ENCODE results near the gene FAM98B. TPM values are rescaled to one million over a fixed set of nuclear protein-coding genes. Genes with fewer than 3 reads are reported as not detected.

The FAM98B gene
- total RNA-seq, 1 donor from 2014 or later = 9.0 TPM

GRCh38 chr15:38504680-38505467, 50.9 kb downstream of the FAM98B start:
- no peak for DNase-seq (ENCODE audit: extremely low read depth, low read depth, low spot score)

DNA sequence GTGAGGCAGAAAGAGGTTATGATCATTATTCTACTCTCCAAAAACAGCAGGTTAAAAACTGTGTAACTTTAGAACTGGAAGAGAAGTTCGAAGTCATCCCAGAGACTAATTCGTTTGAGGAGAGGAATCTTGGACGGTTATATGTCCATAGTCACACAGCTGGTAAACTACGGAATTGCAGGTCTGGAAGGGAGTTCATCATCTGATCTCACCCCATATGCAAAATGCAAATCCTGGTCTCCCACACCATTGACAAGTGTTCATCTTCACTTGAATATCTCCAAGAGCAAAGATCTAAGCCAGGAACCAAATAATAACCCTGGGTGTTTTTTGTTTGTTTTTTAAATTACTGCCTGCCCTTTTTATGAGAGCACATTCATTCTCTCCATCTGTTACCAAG, 53.1 kb downstream of the FAM98B start:
- no peak for DNase-seq (ENCODE audit: extremely low read depth, low read depth, low spot score)

- DNase-seq (ENCODE audit: extremely low read depth, low read depth, low spot score) = no peak
Measured at GRCh38 chr15:38507570-38507969, 53.6 kb downstream of the FAM98B start.

GRCh38 chr15:38508647-38509046, 54.7 kb downstream of the FAM98B start:
- no peak for DNase-seq (ENCODE audit: extremely low read depth, low read depth, low spot score)

DNA sequence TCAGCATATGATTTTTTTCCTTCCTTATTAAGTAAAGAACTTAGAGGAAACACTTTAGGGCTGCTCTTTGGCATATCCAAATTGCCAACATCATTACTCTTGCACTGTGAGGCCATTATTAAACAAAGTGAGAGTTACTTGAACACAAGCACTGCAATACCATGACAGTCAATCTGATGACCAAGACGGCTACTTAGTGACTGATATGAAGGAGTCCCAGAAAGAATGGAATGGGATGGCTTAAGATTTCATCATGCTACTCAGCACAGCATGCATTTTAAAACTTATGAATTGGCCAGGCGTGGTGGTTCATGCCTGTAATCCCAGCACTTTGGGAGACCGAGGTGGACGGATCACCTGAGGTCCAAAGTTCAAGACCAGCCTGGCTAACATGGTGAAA, 55.2 kb downstream of the FAM98B start:
- no peak for DNase-seq (ENCODE audit: extremely low read depth, low read depth, low spot score)

DNA sequence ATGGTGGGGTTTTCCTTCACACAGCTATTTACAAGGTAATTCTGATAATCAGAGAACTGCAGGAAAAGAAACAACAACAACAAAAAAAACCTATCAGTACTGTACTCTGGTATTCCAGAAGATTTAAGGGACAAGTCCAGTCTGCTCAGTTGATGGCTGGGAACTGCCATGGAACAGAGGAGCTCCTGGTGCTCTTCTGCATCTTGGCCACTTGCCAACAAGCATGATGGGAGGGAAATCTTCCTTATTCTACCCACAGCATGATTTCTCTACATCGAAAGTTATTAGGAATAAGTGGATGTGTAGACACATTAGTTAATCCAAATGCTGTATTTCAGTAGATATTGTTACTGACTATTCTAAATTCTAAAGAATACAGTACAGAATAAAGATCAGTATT, 59.0 kb downstream of the FAM98B start:
- no peak for DNase-seq (ENCODE audit: extremely low read depth, low read depth, low spot score)

DNA sequence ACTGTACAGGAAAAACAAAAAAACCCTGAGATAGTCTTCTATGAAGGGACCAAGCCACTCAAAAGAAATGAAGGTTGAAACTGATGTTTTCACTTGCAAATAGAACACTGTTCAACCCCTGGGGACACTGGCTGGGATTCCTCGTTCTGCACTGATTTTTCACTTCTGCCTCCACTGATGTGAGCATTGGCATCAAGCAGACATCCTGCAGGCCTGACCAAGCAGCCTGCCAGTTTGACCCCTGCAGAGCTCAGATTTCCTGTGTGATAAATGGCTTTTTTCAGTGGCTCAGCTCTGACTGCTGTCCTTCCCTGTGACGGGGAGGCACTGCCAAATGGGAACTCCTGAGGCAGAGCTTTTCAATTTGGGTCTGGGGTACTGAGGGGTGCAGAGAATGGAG, 60.7 kb downstream of the FAM98B start:
- DNase-seq (ENCODE audit: extremely low read depth, low read depth, low spot score) = no peak

- DNase-seq (ENCODE audit: extremely low read depth, low read depth, low spot score) = no peak
Measured at GRCh38 chr15:38516626-38517025, 62.7 kb downstream of the FAM98B start.

DNA sequence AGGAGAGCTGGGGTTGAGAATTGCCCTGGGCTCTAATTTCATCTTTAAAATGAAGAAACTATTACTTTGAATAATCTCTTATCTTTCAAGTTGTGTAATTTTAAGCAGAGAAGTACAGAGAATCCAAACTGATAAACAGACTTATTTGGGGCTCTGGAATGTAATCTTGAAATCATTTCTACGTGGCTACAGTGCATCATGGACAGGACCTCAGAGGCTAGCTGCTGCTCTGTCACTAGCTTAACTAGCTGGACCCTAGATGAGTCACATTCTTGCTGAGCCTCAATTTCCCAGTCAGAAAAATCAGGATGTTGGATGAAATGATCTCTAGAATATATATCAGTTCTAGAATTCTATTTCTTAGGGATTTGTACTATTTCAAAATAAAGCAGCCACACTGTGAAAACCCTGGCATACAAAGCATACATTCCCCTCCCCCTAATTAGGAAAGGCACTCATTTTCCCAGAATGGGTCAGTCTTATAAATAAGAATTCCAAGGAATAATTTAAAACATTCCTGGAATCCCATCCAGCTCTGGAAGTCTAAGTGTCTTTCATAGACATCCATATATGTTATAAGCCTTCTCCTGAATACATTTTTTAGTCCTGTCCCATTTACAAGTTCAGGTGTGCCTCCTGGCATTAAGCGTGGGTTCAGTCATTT, 63.5 kb downstream of the FAM98B start:
- DNase-seq (ENCODE audit: extremely low read depth, low read depth, low spot score) = no peak

DNA sequence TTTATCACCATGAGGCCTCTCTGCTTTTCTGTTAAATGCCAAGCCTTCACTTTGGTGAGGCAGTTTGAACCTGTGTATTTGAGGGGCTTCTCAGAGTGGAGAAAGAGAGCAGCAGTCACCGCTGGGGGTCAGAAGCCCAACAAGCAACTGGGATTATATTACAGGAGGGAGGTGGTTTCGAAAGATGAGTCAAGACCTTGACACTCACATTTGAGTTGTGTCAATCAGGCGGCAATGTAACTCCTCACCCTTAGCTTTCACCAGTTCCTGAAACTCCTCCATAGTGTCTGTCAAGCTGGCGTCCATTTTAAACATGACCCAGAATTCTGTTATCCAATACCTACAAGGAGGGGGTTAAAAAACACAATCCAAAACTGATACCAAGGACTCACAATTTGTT, 64.2 kb downstream of the FAM98B start:
- no peak for DNase-seq (ENCODE audit: extremely low read depth, low read depth, low spot score)

- no peak for DNase-seq (ENCODE audit: extremely low read depth, low read depth, low spot score)
Measured at GRCh38 chr15:38520035-38520434, 66.1 kb downstream of the FAM98B start.

GRCh38 chr15:38521316-38521715, 67.4 kb downstream of the FAM98B start:
- DNase-seq (ENCODE audit: extremely low read depth, low read depth, low spot score) = no peak

DNA sequence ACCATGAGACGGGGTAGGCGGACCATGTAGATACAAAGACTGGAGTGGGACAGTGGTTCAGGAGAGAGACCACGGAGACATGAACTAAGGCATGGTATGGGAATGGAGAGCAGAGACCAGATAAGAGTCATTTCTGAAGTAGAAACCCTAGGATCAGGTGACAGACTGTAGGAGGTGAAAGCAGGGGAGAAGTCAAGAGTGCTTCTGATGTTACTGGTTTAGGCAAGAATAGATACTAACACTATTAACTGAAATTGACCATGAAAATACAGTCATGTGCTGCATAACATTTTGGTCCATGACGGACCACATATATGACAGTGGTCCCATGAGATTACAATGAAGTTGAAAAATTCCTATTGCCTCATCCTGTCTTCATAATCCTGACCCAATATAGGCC, 69.0 kb downstream of the FAM98B start:
- no peak for DNase-seq (ENCODE audit: extremely low read depth, low read depth, low spot score)

DNA sequence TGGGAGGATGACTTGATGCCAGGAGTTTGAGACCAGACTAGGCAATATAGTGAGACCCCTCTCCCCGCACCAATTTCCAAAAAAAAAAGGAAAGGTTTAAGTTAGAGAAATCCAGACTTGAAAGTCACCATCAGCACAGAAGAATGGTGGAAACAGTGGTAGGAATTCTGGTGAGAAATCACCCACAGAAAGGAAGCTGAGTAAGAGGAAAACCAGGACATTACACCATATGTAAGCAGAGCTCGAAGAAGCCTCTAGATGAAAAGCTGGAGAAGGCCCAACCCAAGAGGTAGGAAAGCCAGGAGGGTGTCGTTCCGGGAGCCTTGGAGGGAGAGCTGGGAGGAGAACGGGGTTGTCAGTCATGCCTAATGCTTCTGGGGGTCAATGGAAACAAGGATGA, 70.2 kb downstream of the FAM98B start:
- no peak for DNase-seq (ENCODE audit: extremely low read depth, low read depth, low spot score)

GRCh38 chr15:38525489-38525888, 71.6 kb downstream of the FAM98B start:
- DNase-seq (ENCODE audit: extremely low read depth, low read depth, low spot score) = no peak

DNA sequence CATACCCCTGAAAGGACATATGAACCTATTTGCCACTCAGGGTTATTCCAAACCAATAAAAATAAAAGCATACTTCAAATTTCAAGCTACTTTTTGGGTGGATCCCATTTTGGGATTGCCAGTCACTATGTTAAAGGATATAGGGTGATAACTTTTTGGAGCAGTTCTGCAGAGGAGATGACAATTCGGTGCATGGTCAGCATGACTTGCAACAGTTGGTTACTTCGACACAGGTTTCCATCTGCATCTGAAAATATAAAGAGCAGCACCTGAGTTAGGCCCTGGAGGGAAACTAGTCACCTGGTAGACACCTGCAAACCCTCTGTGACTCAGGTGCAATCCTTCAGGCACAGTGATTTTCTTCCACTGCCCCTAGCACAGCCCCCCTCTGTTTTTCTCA, 72.2 kb downstream of the FAM98B start:
- DNase-seq (ENCODE audit: extremely low read depth, low read depth, low spot score) = no peak

- DNase-seq (ENCODE audit: extremely low read depth, low read depth, low spot score) = no peak
Measured at GRCh38 chr15:38528294-38528693, 74.4 kb downstream of the FAM98B start.

GRCh38 chr15:38530113-38530512, 76.2 kb downstream of the FAM98B start:
- DNase-seq (ENCODE audit: extremely low read depth, low read depth, low spot score) = no peak

- no peak for DNase-seq (ENCODE audit: extremely low read depth, low read depth, low spot score)
Measured at GRCh38 chr15:38531509-38531908, 77.6 kb downstream of the FAM98B start.

GRCh38 chr15:38532728-38533127, 78.8 kb downstream of the FAM98B start:
- DNase-seq (ENCODE audit: extremely low read depth, low read depth, low spot score) = no peak

GRCh38 chr15:38533416-38533915, 79.5 kb downstream of the FAM98B start:
- no peak for DNase-seq (ENCODE audit: extremely low read depth, low read depth, low spot score)

DNA sequence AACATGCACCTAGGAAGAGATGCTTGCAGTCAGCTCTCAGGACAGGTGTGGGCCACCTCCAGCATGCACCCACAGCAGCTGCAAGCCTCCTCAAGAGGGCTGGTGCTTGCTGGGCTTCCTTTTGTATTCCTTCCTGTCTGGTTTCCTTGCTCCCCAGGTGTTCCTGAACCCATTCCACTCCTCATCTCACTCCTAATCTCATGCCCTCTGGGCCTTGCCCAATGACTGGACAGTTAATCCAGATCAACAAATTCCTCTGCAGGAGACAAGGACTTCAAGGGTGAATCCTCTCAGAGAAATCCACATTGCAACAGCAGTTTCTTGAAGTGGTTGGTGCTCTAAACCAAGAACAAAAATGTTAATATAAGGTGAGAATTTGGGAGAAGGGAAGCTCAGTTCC, 80.0 kb downstream of the FAM98B start:
- no peak for DNase-seq (ENCODE audit: extremely low read depth, low read depth, low spot score)

All from glomerular endothelial cell (primary cell).